Peyer's patch (tissue), 4 donors: Measurements from ENCODE around the gene ARSG.
"Not testable (repeated sequence)": the region's sequence is repeated elsewhere in the genome, so short reads cannot be mapped to it uniquely, and the experiment has no call there.

Source experiments
- POLR2A ChIP-seq, 2 donors: fragments of 450-650 bp; IDR thresholded peaks; one replicate each; pipeline ENCODE4 v1.5.1; 2017; ENCODE audit warnings: antibody characterized with exemption in 2 of 2, mild to moderate bottlenecking in 2 of 2, moderate library complexity in 2 of 2
- TF ChIP-seq, protein P1 (sequence below), 6 experiments: fragments of 450-650 bp in 4 of 6; fragments of 200-600 bp in 2 of 6; sonication (generic) in 1 of 6; IDR thresholded peaks; one replicate each; pipeline ENCODE4 v1.5.1; 2017 to 2019; ENCODE audit warnings: antibody characterized with exemption in 6 of 6, mild to moderate bottlenecking in 3 of 6, moderate library complexity in 1 of 6

DNA sequence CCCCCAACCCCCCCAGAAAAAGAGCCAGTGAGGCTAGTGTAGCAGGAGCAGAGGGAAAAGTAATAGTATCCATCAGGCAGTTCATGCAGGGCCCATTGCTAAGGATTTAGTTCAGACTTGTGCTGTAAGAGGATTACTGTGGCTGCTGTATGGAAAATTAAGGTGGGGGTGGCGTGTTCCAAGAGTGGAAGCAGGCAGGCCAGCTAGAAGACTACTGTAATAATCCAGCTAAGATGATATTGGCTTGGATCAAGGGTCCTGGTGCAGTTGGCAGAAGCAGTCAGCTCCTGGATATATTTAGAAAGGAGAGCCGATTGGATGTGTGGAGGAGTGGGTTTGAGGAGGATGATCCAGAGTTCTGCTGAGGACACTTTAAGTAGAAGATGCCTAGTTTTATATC is 28.8 kb upstream of the ARSG start:
- TF ChIP-seq, protein P1, sequence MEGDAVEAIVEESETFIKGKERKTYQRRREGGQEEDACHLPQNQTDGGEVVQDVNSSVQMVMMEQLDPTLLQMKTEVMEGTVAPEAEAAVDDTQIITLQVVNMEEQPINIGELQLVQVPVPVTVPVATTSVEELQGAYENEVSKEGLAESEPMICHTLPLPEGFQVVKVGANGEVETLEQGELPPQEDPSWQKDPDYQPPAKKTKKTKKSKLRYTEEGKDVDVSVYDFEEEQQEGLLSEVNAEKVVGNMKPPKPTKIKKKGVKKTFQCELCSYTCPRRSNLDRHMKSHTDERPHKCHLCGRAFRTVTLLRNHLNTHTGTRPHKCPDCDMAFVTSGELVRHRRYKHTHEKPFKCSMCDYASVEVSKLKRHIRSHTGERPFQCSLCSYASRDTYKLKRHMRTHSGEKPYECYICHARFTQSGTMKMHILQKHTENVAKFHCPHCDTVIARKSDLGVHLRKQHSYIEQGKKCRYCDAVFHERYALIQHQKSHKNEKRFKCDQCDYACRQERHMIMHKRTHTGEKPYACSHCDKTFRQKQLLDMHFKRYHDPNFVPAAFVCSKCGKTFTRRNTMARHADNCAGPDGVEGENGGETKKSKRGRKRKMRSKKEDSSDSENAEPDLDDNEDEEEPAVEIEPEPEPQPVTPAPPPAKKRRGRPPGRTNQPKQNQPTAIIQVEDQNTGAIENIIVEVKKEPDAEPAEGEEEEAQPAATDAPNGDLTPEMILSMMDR (IDR thresholded peaks at IDR 0.05), result not testable (repeated sequence)
- not testable (repeated sequence) for TF ChIP-seq POLR2A (IDR thresholded peaks at IDR 0.05)
